HEK293 (cell line): ENCODE measurements around the gene ANKRD33B.

Experiments
- CTCF ChIA-PET: fragments of 350-600 bp; formaldehyde crosslinking; extraction: SDS; loops from one replicate; lab custom pipeline; 2021; ENCODE audit warnings: antibody characterized with exemption; lab: Yijun Ruan, JAX
- POLR2A ChIA-PET: fragments of 300-600 bp; formaldehyde crosslinking; extraction: SDS; loops from one replicate; lab custom pipeline; 2020; ENCODE audit warnings: antibody characterized with exemption, inconsistent platforms; lab: Yijun Ruan, JAX
- H3K27ac ChIP-seq: fragments of 200-500 bp; sonication (Bioruptor generic); 2 replicates; pipeline ENCODE4 v1.5.1; 2014; ENCODE audit warnings: low read depth, low read length, control low read depth, inconsistent platforms; ENCODE audit errors: extremely low read depth
- H3K36me3 ChIP-seq, 2 experiments: fragments of 200-500 bp in 1 of 2; sonication (Bioruptor generic) in 1 of 2; 1 replicate in 1 of 2; 2 replicates in 1 of 2; pipeline ENCODE4 v1.5.1; 2014 to 2017; ENCODE audit warnings: inconsistent platforms in 2 of 2, low read length in 2 of 2; ENCODE audit not compliant: control insufficient read depth in 2 of 2, insufficient read depth in 1 of 2
- H3K4me1 ChIP-seq: fragments of 200-500 bp; sonication (Bioruptor generic); 2 replicates; pipeline ENCODE4 v1.5.1; 2014; ENCODE audit warnings: mild to moderate bottlenecking, low read length, inconsistent platforms; ENCODE audit not compliant: control insufficient read depth, insufficient read depth
- H3K4me3 ChIP-seq: 2 replicates; pipeline ENCODE4 v1.5.1; 2011; ENCODE audit warnings: low read depth, mild to moderate bottlenecking, control low read depth, low read length, moderate library complexity
- H3K9me3 ChIP-seq: fragments of 200-500 bp; sonication (Bioruptor generic); 2 replicates; pipeline ENCODE4 v1.5.1; 2014; ENCODE audit warnings: low read depth, low read length, inconsistent platforms; ENCODE audit not compliant: control insufficient read depth, insufficient read depth
- KLF10 ChIP-seq: fragments of 450-650 bp; IDR thresholded peaks from 2 replicates; pipeline ENCODE4 v1.5.1; 2018; ENCODE audit warnings: missing biosample characterization, mild to moderate bottlenecking, missing genetic modification characterization
- SCRT1 ChIP-seq: fragments of 450-650 bp; formaldehyde crosslinking; IDR thresholded peaks from 2 replicates; pipeline ENCODE4 v1.5.1; 2016; ENCODE audit warnings: missing biosample characterization, missing genetic modification characterization, borderline replicate concordance
- ZNF155 ChIP-seq: fragments of 450-650 bp; formaldehyde crosslinking; IDR thresholded peaks from 2 replicates; pipeline ENCODE4 v1.5.1; 2016; ENCODE audit warnings: missing biosample characterization, missing genetic modification characterization
- ZNF202 ChIP-seq: fragments of 450-650 bp; formaldehyde crosslinking; IDR thresholded peaks from 2 replicates; pipeline ENCODE4 v1.5.1; 2016; ENCODE audit warnings: missing biosample characterization, missing genetic modification characterization, borderline replicate concordance
- ZNF366 ChIP-seq: fragments of 450-650 bp; formaldehyde crosslinking; conservative IDR thresholded peaks from 2 replicates; pipeline ENCODE4 v1.5.1; 2016; ENCODE audit warnings: missing biosample characterization, missing genetic modification characterization
- ZNF48 ChIP-seq: fragments of 450-650 bp; formaldehyde crosslinking; IDR thresholded peaks from 2 replicates; pipeline ENCODE4 v1.5.1; 2016; ENCODE audit warnings: missing biosample characterization, missing genetic modification characterization
- TF ChIP-seq, protein P1 (sequence below): sonication (generic); formaldehyde crosslinking; IDR thresholded peaks from 2 replicates; pipeline ENCODE4 v1.8.1; 2022; ENCODE audit warnings: mild to moderate bottlenecking, moderate library complexity, missing genetic modification reagents
- TF ChIP-seq, protein P2 (sequence below): fragments of 450-650 bp; formaldehyde crosslinking; IDR thresholded peaks from 2 replicates; pipeline ENCODE4 v1.5.1; 2016; ENCODE audit warnings: missing biosample characterization, missing genetic modification characterization
- TF ChIP-seq, protein P3 (sequence below): fragments of 450-650 bp; formaldehyde crosslinking; conservative IDR thresholded peaks from 2 replicates; pipeline ENCODE4 v1.5.1; 2016; ENCODE audit warnings: low read depth, missing biosample characterization, missing genetic modification characterization
- TF ChIP-seq, protein P4 (sequence below): fragments of 450-650 bp; formaldehyde crosslinking; IDR thresholded peaks from 2 replicates; pipeline ENCODE4 v1.5.1; 2017; ENCODE audit warnings: missing biosample characterization, missing genetic modification characterization

ANKRD33B gene

DNA sequence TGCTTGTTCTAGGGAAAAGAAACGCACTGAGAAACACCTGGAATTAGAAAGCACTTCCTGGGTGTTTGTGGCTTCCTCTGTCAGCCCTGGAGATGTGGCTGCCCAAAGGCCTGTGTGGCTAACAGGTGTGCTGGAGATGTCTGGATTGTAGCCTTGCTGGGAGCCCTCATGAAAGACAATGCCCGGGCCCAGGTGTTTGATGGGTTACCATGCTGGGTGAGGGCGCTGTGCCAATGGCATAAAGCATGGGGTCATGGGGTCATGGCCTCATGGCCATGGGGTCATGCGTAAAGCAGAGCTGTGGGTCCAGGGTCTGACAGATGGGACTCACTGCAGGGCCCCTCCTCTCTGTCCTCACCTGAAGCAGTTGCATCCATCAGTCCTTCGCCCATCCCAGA, 21.6 kb downstream of the ANKRD33B start:
- Histone ChIP-seq H3K9me3 (no peaks in the 10 kb centered on the region), H3K27ac (no peak overlapping the region), H3K4me1 (peaks cover 16% of the 10 kb centered on the region), H3K4me3 (no peak overlapping the region), H3K36me3 (no peaks in the 10 kb centered on the region)
- ChIA-PET POLR2A (no interaction called here), CTCF (interaction anchor here (1.2 kb wide), 1 partner anchor 42 kb away, joined by 4 read pairs; no protein-coding TSS in a partner anchor)
- TF ChIP-seq SCRT1 (peak; percentile 6; the same call in 1 of the 2 replicates), ZNF48 (no peak), ZNF202 (tag by site-specific recombination) (no peak)

DNA sequence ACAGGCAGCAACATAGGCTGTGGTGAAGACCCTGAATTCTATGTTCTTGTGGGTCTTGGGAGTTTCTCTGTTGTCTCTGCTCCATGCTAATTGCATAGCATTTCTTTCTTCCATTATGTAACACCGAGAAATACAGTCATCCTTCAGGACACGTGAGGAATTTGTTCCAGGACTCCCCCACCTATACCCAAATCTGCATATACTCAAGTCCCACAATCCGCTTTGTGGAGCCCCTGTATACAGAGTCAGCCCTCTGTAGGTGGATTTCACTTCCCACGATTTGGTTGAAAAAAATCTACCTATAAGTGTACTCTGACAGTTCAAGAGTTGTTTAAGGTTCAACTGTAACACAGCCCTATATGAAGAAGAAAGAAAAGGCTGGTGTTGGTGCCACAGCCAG, 22.1 kb downstream of the ANKRD33B start:
- no peaks in the 10 kb centered on the region for H3K9me3 ChIP-seq
- H3K4me3 ChIP-seq = no peak overlapping the region
- H3K27ac ChIP-seq = no peak overlapping the region
- peaks cover 19% of the 10 kb centered on the region for H3K4me1 ChIP-seq
- ChIA-PET POLR2A (no interaction called here), CTCF (interaction anchor here (1.2 kb wide), 1 partner anchor 41 kb away, joined by 4 read pairs; no protein-coding TSS in a partner anchor)
- H3K36me3 ChIP-seq = no peaks in the 10 kb centered on the region
- TF ChIP-seq ZNF366 = no peak
- TF ChIP-seq, protein P1, sequence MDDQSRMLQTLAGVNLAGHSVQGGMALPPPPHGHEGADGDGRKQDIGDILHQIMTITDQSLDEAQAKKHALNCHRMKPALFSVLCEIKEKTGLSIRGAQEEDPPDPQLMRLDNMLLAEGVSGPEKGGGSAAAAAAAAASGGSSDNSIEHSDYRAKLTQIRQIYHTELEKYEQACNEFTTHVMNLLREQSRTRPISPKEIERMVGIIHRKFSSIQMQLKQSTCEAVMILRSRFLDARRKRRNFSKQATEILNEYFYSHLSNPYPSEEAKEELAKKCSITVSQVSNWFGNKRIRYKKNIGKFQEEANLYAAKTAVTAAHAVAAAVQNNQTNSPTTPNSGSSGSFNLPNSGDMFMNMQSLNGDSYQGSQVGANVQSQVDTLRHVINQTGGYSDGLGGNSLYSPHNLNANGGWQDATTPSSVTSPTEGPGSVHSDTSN (CRISPR knock-in tag) = no peak
- TF ChIP-seq, protein P2, sequence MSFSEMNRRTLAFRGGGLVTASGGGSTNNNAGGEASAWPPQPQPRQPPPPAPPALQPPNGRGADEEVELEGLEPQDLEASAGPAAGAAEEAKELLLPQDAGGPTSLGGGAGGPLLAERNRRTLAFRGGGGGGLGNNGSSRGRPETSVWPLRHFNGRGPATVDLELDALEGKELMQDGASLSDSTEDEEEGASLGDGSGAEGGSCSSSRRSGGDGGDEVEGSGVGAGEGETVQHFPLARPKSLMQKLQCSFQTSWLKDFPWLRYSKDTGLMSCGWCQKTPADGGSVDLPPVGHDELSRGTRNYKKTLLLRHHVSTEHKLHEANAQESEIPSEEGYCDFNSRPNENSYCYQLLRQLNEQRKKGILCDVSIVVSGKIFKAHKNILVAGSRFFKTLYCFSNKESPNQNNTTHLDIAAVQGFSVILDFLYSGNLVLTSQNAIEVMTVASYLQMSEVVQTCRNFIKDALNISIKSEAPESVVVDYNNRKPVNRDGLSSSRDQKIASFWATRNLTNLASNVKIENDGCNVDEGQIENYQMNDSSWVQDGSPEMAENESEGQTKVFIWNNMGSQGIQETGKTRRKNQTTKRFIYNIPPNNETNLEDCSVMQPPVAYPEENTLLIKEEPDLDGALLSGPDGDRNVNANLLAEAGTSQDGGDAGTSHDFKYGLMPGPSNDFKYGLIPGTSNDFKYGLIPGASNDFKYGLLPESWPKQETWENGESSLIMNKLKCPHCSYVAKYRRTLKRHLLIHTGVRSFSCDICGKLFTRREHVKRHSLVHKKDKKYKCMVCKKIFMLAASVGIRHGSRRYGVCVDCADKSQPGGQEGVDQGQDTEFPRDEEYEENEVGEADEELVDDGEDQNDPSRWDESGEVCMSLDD (tag by site-specific recombination) = no peak

DNA sequence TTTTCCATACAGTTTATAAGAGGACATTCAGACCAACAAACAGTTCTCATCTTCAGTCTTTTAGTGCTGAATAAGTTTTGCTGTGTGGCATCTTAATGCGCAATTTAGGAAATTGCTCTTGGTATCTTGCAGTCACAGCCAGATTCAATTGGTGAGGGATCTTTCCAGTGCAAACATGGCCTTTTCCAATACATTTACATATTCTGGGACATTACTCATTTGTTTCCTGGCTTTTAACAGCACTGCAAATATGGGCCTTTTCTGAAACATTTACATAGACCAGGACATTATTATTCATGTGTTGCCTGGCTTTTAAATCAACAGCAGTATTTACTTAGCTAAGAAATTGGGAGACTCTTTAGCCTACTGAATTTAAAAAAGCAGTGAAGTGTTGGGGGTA, 22.7 kb downstream of the ANKRD33B start:
- Histone ChIP-seq H3K9me3 (no peaks in the 10 kb centered on the region), H3K4me1 (peaks cover 24% of the 10 kb centered on the region), H3K36me3 (no peaks in the 10 kb centered on the region), H3K27ac (no peak overlapping the region), H3K4me3 (no peak overlapping the region)
- ChIA-PET POLR2A (no interaction called here), CTCF (no interaction called here)
- TF ChIP-seq KLF10 (tag by site-specific recombination) (no peak), ZNF155 (tag by site-specific recombination) (no peak)
- TF ChIP-seq, protein P3, sequence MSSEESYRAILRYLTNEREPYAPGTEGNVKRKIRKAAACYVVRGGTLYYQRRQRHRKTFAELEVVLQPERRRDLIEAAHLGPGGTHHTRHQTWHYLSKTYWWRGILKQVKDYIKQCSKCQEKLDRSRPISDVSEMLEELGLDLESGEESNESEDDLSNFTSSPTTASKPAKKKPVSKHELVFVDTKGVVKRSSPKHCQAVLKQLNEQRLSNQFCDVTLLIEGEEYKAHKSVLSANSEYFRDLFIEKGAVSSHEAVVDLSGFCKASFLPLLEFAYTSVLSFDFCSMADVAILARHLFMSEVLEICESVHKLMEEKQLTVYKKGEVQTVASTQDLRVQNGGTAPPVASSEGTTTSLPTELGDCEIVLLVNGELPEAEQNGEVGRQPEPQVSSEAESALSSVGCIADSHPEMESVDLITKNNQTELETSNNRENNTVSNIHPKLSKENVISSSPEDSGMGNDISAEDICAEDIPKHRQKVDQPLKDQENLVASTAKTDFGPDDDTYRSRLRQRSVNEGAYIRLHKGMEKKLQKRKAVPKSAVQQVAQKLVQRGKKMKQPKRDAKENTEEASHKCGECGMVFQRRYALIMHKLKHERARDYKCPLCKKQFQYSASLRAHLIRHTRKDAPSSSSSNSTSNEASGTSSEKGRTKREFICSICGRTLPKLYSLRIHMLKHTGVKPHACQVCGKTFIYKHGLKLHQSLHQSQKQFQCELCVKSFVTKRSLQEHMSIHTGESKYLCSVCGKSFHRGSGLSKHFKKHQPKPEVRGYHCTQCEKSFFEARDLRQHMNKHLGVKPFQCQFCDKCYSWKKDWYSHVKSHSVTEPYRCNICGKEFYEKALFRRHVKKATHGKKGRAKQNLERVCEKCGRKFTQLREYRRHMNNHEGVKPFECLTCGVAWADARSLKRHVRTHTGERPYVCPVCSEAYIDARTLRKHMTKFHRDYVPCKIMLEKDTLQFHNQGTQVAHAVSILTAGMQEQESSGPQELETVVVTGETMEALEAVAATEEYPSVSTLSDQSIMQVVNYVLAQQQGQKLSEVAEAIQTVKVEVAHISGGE (tag by site-specific recombination) = no peak
- TF ChIP-seq, protein P4, sequence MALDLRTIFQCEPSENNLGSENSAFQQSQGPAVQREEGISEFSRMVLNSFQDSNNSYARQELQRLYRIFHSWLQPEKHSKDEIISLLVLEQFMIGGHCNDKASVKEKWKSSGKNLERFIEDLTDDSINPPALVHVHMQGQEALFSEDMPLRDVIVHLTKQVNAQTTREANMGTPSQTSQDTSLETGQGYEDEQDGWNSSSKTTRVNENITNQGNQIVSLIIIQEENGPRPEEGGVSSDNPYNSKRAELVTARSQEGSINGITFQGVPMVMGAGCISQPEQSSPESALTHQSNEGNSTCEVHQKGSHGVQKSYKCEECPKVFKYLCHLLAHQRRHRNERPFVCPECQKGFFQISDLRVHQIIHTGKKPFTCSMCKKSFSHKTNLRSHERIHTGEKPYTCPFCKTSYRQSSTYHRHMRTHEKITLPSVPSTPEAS (tag by site-specific recombination) = 0 out of 2 replicates have a peak, but pooled peaks have one; percentile 4
